HG03064 (cell line): ENCODE results near the gene CDK12.
"Not testable (repeated sequence)": the region's sequence is repeated elsewhere in the genome, so short reads cannot be mapped to it uniquely, and the experiment has no call there.

ENCODE experiments used
- ATAC-seq: cut with Tn5 transposase; IDR thresholded peaks from one replicate; pipeline ENCODE4 v1.9.1; 2021; ENCODE audit warnings: low read depth; ENCODE audit not compliant: unreplicated experiment

Gene CDK12

DNA sequence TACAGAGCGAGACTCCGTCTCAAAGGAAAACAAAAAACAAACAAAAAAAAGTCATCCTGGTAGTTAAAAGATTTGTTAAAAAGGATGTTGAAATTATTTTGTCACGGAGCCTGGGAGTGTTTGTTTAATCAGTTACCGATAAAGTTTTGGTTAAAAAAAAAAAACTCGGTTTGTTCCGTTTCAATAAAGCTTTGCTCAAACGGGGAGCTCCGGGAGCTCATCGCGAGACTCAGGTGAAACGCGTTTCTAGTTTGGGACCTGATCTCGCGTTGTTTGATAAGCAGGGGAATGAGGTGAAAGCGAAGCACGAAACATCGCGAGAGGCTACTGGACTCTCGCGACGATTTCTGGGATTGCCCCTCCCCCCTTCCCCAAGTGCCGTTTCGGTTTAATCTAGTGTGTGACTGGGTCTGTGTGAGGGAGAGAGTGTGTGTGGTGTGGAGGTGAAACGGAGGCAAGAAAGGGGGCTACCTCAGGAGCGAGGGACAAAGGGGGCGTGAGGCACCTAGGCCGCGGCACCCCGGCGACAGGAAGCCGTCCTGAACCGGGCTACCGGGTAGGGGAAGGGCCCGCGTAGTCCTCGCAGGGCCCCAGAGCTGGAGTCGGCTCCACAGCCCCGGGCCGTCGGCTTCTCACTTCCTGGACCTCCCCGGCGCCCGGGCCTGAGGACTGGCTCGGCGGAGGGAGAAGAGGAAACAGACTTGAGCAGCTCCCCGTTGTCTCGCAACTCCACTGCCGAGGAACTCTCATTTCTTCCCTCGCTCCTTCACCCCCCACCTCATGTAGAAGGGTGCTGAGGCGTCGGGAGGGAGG is at the start of gene CDK12:
Gene CDK12 (plus strand): TSS at position 374 of the 813 bp plus-strand sequence. CDS start 586 bp downstream, outside the sequence.
- peak; percentile 51 for ATAC-seq

- ATAC-seq, result no peak
Observed at GRCh38 chr17:39416141-39416540, 45.1 kb upstream of the CDK12 start.

- ATAC-seq, result no peak
Observed at GRCh38 chr17:39429600-39429999, 31.7 kb upstream of the CDK12 start.

DNA sequence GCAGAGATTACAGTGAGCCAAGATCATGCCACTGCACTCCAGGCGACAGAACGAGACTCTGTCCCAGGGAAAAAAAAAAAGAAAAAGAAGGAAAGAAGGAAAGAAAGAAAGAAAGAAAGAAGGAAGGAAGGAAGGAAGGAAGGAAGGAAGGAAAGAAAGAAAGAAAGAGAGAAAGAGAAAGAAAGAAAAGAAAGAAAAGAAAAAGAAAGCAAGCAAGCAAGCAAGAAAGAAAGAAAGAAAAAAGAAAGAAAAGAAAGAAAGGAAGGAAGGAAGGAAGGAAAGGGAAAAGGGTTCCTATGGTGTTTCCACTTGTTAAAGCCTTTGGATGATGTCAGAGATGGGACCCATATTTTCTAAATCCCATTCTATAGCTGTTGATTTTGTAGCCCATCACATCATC is 21.4 kb upstream of the CDK12 start:
- ATAC-seq, result not testable (repeated sequence)

DNA sequence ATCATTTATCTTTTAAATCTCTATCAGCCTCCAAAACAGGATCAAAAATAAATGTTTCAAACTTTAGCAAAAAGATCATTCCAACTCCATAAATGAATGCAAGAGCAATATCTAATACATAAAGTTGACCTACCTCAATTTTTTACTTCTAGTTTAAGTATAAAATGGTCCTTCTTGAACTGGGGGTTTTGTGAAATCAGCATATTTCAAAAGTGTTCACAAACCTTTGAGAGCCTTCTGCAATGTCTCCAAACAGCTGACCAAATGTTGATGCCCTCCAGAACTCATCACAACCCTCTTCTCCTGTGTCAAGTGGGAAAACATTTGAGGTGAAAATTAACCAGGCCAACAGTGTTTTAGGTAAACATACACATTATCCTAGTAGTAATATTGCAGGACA is 18.0 kb upstream of the CDK12 start:
- ATAC-seq, result no peak

GRCh38 chr17:39447561-39447960 is 13.7 kb upstream of the CDK12 start:
- no peak for ATAC-seq

DNA sequence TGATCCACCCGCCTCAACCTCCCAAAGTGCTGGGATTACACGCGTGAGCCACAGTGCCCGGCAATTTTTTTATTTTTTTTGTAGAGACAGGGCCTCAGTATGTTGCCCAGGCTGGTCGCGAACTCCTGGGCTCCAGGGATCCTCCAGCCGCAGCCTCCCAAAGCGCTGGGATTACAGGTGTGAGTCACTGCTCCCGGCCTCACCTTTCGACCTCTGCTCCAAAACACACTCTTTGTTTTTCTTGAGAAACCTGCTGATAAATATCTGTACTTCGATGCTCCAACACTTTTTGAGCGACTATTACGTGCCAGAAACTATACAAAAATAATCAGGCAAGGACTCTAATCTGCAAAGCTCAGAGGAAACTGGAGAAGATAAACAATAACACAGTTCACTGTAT is 11.2 kb upstream of the CDK12 start:
- no peak for ATAC-seq

GRCh38 chr17:39450847-39451581 is 10.3 kb upstream of the CDK12 start, which contains the start of gene MED1:
MED1 (minus strand) TSS chr17:39451263; CDS start chr17:39451062, 201 bp downstream.
- peak; percentile 93 for ATAC-seq

- no peak for ATAC-seq
Observed at GRCh38 chr17:39455919-39456318, 5.4 kb upstream of the CDK12 start.

DNA sequence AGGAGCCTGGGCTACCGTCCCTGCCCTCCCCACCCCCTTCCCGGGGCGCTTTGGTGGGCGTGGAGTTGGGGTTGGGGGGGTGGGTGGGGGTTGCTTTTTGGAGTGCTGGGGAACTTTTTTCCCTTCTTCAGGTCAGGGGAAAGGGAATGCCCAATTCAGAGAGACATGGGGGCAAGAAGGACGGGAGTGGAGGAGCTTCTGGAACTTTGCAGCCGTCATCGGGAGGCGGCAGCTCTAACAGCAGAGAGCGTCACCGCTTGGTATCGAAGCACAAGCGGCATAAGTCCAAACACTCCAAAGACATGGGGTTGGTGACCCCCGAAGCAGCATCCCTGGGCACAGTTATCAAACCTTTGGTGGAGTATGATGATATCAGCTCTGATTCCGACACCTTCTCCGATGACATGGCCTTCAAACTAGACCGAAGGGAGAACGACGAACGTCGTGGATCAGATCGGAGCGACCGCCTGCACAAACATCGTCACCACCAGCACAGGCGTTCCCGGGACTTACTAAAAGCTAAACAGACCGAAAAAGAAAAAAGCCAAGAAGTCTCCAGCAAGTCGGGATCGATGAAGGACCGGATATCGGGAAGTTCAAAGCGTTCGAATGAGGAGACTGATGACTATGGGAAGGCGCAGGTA is 762 bp downstream of the CDK12 start:
- peak; percentile 51 for ATAC-seq

DNA sequence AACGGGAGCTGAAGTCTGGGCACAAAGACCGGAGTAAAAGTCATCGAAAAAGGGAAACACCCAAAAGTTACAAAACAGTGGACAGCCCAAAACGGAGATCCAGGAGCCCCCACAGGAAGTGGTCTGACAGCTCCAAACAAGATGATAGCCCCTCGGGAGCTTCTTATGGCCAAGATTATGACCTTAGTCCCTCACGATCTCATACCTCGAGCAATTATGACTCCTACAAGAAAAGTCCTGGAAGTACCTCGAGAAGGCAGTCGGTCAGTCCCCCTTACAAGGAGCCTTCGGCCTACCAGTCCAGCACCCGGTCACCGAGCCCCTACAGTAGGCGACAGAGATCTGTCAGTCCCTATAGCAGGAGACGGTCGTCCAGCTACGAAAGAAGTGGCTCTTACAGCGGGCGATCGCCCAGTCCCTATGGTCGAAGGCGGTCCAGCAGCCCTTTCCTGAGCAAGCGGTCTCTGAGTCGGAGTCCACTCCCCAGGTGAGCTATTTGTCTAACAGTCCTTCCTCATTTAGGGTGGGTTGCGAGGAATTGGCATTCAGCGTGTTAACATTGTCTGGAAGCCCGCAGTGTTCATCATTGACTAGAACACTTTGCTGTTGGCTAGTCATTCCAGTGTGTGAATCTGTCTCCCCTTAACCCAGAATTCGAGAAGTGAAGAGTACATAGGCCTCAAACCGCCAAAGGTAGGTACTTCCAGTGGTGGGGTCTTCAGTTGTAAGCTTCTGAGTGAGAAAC is 1.5 kb downstream of the CDK12 start:
- no peak for ATAC-seq

DNA sequence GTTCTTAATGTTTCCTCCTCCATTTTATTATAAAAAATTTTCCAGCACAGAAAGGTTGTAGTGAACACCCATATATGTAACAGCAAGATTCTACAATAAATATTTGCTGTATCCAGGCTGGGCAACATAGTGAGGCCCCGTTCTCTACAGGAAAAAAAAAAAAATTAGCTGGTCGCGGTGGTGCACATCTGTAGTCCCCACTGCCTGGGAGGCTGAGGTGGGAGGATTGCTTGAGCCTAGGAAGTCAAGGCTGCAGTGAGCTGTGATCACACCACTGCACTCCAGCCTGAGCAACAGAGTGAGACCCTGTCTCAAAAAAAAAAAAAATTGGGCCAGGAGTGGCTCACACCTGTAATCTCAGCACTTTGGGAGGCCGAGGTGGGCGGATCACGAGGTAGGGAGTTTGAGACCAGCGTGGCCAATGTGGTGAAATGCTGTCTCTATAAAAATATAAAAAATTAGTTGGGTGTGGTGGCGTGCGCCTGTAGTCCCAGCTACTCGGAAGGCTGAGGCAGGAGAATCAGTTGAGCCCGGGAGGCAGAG is 3.4 kb downstream of the CDK12 start:
- not testable (repeated sequence) for ATAC-seq

DNA sequence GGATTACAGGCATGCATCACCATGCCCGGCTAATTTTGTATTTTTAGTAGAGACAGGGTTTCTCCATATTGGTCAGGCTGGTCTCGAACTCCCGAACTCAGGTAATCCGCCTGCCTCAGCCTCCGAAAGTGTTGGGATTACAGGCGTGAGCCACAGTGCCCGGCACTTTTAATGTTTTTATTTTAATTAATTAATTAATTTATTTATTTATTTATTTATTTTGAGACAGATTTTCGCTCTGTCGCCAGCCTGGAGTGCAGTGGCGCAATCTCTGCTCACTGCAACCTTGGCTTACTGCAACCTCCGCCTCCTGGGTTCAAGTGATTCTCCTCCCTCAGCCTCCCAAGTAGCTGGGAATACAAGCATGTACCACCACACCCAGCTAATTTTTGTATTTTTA is 7.3 kb downstream of the CDK12 start:
- not testable (repeated sequence) for ATAC-seq

DNA sequence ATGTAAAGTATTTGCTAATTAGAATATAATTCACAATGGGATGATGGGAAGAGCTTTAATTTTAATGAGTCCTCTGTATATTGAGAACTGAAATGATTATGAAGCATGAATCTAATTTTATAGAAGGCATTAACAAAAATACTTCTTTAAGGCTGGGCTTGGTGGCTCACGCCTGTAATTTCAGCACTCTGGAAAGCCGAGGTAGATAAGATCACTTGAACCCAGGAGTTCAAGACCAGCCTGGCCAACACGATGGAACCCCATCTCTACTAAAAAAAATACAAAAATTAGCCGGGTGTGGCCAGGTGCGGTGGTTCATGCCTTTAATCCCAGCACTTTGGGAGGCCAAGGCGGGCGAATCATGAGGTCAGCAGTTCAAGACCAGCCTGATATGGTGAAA is 12.0 kb downstream of the CDK12 start:
- no peak for ATAC-seq

GRCh38 chr17:39479631-39480030 is 18.3 kb downstream of the CDK12 start:
- ATAC-seq, result not testable (repeated sequence)

GRCh38 chr17:39483506-39483905 is 22.2 kb downstream of the CDK12 start:
- ATAC-seq, result no peak

DNA sequence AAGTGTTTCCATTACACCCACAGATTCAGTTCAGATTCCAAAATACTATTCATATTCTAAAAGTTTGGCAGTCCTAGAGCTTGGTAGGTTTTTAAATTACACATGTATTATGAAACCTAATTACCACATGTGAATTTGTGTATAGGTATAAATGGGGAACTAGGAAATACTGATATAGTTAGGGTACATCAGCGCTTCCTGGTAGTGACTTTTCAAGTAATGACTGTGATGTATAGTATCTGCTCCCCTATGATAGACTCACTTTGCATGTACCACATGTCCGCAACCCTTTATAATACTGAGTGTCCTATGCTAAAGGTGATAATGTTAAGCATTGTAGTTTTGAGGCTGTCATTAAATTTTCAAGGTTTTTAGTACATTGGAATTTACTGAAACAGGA is 22.9 kb downstream of the CDK12 start:
- peak; percentile 64 for ATAC-seq

GRCh38 chr17:39485555-39485954 is 24.3 kb downstream of the CDK12 start:
- ATAC-seq, result no peak

DNA sequence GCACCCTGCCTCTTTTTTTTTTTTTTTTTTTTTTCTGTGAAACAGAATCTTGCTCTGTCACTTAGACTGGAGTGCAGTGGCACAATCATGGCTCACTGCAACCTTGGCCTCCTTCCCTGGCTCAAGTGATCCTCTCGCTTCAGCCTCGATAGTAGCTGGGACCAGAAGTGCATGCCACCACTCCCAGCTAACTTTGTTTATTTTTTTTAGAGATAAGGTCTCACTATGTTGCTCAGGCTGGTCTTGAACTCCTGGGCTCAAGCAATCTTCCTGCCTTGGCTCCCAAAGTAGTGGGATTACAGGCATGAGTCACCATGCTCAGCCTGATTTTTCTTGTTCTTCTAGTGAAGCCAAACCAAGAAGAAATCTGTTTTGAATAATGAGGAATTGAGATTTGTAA is 25.0 kb downstream of the CDK12 start:
- ATAC-seq, result no peak

- ATAC-seq, result not testable (repeated sequence)
Observed at GRCh38 chr17:39487490-39487889, 26.2 kb downstream of the CDK12 start.
